GM19023 (cell line): ENCODE results near the gene GSTA2.
"Not testable (repeated sequence)": the region's sequence is repeated elsewhere in the genome, so short reads cannot be mapped to it uniquely, and the experiment has no call there.

Experiments used
- ATAC-seq: cut with Tn5 transposase; IDR thresholded peaks from one replicate; pipeline ENCODE4 v1.9.1; 2021; ENCODE audit warnings: mild to moderate bottlenecking, moderate library complexity; ENCODE audit not compliant: unreplicated experiment

Gene GSTA2

GRCh38 chr6:52726741-52727535 lies 36.3 kb downstream of the GSTA2 start:
- no peak for ATAC-seq

- no peak for ATAC-seq
Observed at GRCh38 chr6:52726193-52726542, 37.1 kb downstream of the GSTA2 start.

- ATAC-seq, result no peak
Observed at GRCh38 chr6:52725535-52726192, 37.6 kb downstream of the GSTA2 start.

DNA sequence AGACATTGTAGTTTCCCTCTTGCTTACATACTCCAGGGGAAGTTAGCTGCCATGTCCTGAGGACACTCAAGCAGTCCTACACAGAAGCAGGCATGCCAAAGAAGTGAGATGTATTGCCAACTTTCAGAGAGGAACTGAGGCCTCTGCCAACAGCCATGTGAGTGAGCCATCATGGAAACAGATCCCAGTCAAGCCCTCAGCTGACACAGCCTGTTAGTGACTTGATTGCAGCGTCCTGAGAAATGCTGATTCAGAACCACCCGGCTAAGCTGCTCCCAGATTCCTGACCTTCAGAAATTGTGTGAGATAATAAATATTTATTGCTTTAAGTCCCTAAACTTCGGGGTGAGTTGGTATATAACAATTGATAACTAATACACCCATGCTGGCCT lies 38.1 kb downstream of the GSTA2 start:
- ATAC-seq, result no peak

DNA sequence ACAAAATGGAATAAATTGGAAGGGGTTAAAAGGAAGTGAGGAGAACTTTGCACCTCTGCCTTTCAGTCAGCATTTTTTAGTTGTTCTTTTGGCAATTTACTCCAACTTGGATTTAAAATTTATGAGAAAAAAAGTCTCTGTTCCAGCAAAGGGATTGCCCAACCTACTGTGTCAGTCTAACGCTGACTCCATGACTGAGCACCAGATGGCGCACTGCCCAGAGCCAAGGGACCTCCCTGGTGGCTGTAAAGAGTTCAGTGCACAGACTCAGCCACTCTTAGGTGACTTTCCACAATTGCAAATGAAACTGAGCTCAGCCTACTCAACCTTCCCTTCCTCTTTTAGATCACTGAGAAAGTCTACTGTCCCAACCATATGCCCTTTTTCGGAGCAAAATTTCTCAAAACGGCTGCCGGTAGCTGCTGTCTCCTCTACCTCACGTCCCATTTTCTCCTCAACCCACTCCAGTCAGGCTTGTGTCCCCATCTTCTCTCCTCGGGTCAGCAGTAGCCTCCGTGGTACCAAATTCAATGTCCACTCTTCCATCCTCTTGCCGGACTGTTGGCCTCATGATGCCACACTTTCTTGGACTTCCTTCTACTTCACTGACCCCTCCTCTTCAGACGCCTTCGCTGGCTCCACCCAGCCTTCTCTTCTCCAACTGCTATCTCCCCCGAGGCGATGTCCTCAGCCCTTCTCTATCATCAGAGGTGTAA lies 38.7 kb downstream of the GSTA2 start:
- peak; percentile 99 for ATAC-seq

DNA sequence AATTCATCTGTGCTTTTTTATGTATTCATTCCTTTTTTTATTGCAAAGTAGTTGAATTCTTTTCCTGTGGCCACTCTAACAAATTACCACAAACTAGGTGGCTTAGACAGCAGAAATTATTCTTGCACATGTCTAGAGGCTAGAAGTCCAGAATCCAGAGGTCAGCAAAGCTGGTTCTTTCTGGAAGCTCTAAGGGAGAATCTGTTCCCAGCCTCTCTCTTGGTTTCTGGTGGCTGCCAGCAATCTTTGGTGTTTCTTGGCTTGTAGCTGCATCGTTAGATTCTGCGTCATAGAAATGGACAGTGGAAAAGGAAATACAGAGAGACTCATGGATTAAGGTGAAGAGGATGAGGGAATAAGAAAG lies 39.3 kb downstream of the GSTA2 start:
- no peak for ATAC-seq

GRCh38 chr6:52720321-52720720 lies 43.0 kb downstream of the GSTA2 start:
- no peak for ATAC-seq

DNA sequence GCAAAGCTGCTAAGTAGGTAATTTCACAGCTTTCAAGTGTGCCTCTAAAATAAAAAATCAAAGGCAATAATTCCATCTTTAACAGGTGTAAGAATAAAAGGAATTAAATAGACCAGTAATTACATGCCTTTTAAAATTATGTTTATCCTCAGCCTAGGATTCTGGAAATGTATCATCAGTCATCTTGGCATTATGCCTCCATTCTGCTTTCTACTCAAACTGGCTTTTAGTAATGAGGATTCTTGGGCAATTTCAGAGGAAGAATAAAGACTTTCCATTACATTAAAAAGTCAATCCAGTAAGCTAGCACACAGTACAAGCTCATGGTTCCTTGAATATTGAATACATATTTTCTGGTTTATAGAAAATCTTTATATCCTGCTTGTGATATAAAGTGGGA lies 44.7 kb downstream of the GSTA2 start:
- ATAC-seq, result no peak

DNA sequence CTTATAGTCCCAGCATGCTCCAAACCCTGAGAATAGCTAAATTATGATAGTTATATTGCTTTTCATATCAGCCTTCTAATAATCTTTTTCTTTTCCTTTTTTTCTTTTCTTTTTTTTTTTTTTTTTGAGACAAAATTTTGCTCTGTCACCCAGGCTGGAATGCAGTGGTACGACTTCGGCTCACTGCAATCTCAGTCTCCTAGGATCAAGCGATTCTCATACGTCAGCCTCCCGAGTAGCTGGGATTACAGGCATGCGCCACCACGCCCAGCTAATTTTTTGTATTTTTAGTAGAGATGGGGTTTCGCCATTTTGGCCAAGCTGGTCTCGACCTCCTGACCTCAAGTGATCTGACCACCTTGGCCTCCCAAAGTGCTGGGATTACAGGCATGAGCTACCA lies 48.5 kb downstream of the GSTA2 start:
- ATAC-seq, result not testable (repeated sequence)

DNA sequence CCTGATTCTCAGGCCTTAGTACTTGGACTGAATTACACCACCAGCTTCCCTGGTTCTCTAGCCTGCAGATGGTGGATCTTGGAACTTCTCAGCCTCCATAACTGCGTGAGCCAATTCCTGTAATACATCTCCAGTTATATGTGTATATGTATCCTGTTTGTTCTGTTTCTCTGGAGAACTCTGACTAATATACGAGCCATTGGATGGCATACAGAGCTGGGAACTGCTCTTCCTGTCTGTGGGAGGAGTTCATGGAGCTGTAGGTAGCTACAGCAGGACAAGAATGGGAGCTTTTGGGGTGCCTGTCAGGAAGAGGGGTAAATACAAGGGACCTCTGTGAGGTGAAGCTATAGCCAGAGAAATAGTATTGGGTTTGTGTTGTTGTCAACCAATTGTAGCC lies 51.1 kb downstream of the GSTA2 start:
- no peak for ATAC-seq

DNA sequence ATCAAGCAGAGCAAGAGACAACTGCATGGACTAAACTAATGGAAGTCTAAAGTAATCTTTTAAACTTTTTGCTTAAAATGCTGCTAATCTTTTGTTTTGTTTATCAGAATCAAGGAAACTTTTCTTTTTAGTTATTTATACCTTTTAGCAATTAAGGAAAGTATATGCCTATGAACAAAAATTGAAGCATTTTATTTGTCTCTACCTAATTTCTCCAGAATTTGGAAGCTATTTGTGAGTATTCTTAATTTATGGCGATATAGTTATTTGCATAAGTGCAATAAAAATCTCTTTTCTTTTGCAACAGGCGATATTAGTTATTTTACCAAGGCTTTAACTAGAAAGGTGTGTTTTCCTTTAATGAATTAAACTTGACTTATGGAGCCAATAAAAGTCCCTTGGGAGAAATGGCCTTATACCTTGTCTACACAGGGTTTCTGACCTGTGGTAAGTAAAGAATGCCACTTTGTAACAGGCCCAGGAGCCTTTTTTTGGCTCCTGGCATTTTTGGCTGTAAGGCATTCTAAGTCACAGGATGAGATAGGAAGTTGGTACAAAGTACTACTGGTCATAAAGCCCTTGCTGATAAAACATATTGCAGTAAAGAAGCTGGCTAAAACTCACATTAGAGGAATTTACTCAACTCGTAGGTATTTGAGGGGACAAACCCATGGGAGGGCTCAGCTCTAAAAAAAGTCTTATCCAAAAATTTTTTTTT lies 55.2 kb downstream of the GSTA2 start:
- ATAC-seq, result no peak

DNA sequence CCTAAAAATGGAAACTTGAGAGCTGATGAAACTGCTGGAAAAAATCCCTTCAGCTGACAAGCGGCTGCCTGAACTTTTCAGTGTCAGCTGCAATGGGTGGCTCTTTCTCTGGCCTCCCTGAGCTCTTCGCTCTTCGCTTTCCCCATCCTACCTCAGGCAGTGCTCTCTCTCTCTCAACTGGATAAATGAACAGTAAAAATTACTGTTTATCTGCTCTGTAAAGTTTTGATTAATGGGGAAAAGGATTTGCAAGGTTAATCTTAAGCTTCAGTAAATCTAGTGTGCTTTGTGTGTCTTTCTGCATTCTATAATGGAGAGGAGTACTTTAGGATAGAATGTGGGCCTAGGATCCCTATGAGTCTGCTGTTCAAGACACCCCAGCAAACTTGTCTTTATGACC lies 57.3 kb downstream of the GSTA2 start:
- ATAC-seq, result no peak

DNA sequence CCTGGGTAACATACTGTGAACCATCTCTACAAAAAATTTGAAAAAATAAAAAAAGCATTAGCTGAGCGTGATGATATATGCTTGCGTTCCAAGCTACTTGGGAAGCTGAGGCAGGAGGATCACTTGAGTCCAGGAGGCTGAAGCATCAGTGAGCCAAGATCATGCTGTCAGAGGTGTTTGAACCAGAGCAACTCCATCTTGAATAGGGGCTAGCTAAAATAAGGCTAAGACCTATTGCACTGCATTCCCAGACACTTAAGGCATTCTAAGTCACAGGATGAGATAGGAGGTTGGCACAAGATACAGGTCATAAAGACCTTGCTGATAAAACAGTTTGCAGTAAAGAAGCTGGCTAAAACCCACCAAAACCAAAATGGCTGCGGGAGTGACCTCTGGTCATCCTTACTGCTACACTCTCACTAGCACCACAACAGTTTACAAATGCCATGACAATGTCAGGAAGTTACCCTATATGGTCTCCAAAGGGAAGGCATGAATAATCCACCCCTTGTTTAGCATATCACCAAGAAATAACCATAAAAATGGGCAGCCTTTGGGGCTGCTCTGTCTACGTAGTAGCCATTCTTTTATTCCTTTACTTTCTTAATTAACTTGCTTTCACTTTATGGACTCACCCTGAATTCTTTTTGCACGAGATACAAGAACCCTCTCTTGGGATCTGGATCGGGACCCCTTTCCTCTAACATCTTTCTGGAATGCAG lies 58.3 kb downstream of the GSTA2 start:
- not testable (repeated sequence) for ATAC-seq

DNA sequence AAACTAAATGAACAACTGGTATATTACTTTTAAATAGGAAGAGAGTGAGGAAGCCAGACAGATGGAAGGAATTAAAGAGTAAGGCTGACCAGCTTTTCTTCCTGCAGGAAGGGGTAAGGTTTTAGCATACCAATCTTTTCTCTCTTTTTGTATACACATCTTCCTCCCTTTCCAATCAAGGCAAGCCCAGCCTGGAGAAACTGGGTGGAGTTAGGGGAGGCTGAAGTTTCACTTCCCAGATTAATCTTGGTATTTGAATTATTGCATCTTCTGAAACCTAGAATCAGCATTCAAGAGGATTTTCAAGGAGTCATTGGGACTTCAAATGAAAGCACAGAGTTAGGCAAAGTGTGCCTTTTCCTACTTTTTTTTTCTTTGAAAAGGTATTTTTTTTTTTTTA lies 59.2 kb downstream of the GSTA2 start:
- no peak for ATAC-seq
